Measurements from ENCODE around the gene ARL2BP.

- TF ChIP-seq POLR2AphosphoS5 (IDR thresholded peaks at IDR 0.05; ENCODE audit: borderline replicate concordance, low read depth, low read length) (no peak), EZH2 (IDR thresholded peaks at IDR 0.05) (no peak), FOXP2 (optimal IDR thresholded peaks at IDR 0.05; ENCODE audit: control extremely low read depth, extremely low read length, insufficient read depth) (no peak)
Observed at GRCh38 chr16:57262841-57263540, 17.9 kb downstream of the ARL2BP start.

All from SK-N-MC (cell line).